HL-60 (cell line): ENCODE data around the gene PHF5A.
"Not testable (repeated sequence)": the region's sequence is repeated elsewhere in the genome, so short reads cannot be mapped to it uniquely, and the experiment has no call there.

ENCODE experiments used
- CTCF ChIP-seq: IDR thresholded peaks from one replicate; pipeline ENCODE4 v1.5.1; 2011; ENCODE audit warnings: low read length, control low read depth, inconsistent platforms; ENCODE audit not compliant: insufficient read depth
- POLR2AphosphoS5 ChIP-seq: IDR thresholded peaks from 2 replicates; pipeline ENCODE4 v1.6.1; 2012; ENCODE audit warnings: low read depth
- TF ChIP-seq, protein P1 (sequence below): IDR thresholded peaks from 2 replicates; pipeline ENCODE4 v1.6.1; 2012; ENCODE audit warnings: low read depth; ENCODE audit not compliant: insufficient replicate concordance

- TF ChIP-seq, protein P1, sequence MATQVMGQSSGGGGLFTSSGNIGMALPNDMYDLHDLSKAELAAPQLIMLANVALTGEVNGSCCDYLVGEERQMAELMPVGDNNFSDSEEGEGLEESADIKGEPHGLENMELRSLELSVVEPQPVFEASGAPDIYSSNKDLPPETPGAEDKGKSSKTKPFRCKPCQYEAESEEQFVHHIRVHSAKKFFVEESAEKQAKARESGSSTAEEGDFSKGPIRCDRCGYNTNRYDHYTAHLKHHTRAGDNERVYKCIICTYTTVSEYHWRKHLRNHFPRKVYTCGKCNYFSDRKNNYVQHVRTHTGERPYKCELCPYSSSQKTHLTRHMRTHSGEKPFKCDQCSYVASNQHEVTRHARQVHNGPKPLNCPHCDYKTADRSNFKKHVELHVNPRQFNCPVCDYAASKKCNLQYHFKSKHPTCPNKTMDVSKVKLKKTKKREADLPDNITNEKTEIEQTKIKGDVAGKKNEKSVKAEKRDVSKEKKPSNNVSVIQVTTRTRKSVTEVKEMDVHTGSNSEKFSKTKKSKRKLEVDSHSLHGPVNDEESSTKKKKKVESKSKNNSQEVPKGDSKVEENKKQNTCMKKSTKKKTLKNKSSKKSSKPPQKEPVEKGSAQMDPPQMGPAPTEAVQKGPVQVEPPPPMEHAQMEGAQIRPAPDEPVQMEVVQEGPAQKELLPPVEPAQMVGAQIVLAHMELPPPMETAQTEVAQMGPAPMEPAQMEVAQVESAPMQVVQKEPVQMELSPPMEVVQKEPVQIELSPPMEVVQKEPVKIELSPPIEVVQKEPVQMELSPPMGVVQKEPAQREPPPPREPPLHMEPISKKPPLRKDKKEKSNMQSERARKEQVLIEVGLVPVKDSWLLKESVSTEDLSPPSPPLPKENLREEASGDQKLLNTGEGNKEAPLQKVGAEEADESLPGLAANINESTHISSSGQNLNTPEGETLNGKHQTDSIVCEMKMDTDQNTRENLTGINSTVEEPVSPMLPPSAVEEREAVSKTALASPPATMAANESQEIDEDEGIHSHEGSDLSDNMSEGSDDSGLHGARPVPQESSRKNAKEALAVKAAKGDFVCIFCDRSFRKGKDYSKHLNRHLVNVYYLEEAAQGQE: not testable (repeated sequence)
- TF ChIP-seq CTCF, POLR2AphosphoS5: not testable (repeated sequence)
These were observed 34.0 kb downstream of the PHF5A start for GRCh38 chr22:41434361-41435003.
